OCI-LY1 (cell line): ENCODE results near the gene VWA3A.

Experiments
- H2AFZ ChIP-seq: fragments of 200-600 bp; sonication (generic), shearing (Covaris generic); 2 replicates; pipeline ENCODE4 v1.6.0; 2014; ENCODE audit warnings: antibody characterized with exemption, mild to moderate bottlenecking, low read length
- H3F3A ChIP-seq: fragments of 200-600 bp; sonication (generic), shearing (Covaris generic); 2 replicates; pipeline ENCODE4 v1.6.0; 2014; ENCODE audit warnings: mild to moderate bottlenecking, antibody characterized with exemption, low read length, moderate library complexity; ENCODE audit not compliant: insufficient read depth
- H3K27ac ChIP-seq: fragments of 200-600 bp; sonication (generic); 2 replicates; pipeline ENCODE4 v1.5.1; 2014; ENCODE audit warnings: low read length, mixed run types, mild to moderate bottlenecking, low read depth; ENCODE audit not compliant: poor library complexity, severe bottlenecking
- H3K27me3 ChIP-seq: fragments of 200-600 bp; sonication (generic); 2 replicates; pipeline ENCODE4 v1.6.0; 2014; ENCODE audit warnings: antibody characterized with exemption, mild to moderate bottlenecking, low read length, moderate library complexity; ENCODE audit not compliant: insufficient read depth
- H3K36me3 ChIP-seq: fragments of 200-600 bp; sonication (generic); 2 replicates; pipeline ENCODE4 v1.6.1; 2014; ENCODE audit warnings: mild to moderate bottlenecking, antibody characterized with exemption, low read length, moderate library complexity, mixed read lengths; ENCODE audit not compliant: insufficient read depth
- H3K4me1 ChIP-seq: fragments of 200-600 bp; sonication (generic); 2 replicates; pipeline ENCODE4 v1.5.1; 2014; ENCODE audit warnings: mild to moderate bottlenecking, low read length, moderate library complexity; ENCODE audit not compliant: insufficient read depth, severe bottlenecking
- H3K4me2 ChIP-seq: fragments of 200-600 bp; sonication (generic), shearing (Covaris generic); 2 replicates; pipeline ENCODE4 v1.6.1; 2014; ENCODE audit warnings: low read length
- H3K4me3 ChIP-seq: fragments of 200-600 bp; sonication (generic); 2 replicates; pipeline ENCODE4 v1.5.1; 2014; ENCODE audit warnings: low read length, low read depth, mild to moderate bottlenecking, mixed read lengths; ENCODE audit not compliant: poor library complexity, severe bottlenecking
- H3K79me2 ChIP-seq: fragments of 200-600 bp; shearing (Covaris generic); 2 replicates; pipeline ENCODE4 v1.6.1; 2016; ENCODE audit warnings: mixed run types, low read length, mixed read lengths; ENCODE audit not compliant: insufficient read depth
- H3K9ac ChIP-seq: fragments of 200-600 bp; sonication (generic), shearing (Covaris generic); 2 replicates; pipeline ENCODE4 v1.6.1; 2014; ENCODE audit warnings: mild to moderate bottlenecking, low read length, mixed read lengths
- H3K9me2 ChIP-seq: fragments of 200-600 bp; sonication (generic), shearing (Covaris generic); 2 replicates; pipeline ENCODE4 v1.6.1; 2014; ENCODE audit warnings: low read depth, mild to moderate bottlenecking, low read length, mixed read lengths
- H3K9me3 ChIP-seq: fragments of 200-600 bp; shearing (Covaris generic); 2 replicates; pipeline ENCODE4 v1.6.1; 2014; ENCODE audit warnings: low read length, mixed read lengths
- H4K20me1 ChIP-seq: fragments of 200-600 bp; sonication (generic), shearing (Covaris generic); 2 replicates; pipeline ENCODE4 v1.6.0; 2016; ENCODE audit warnings: mild to moderate bottlenecking, low read length; ENCODE audit not compliant: insufficient read depth
- EZH2 ChIP-seq: fragments of 200-600 bp; sonication (generic), shearing (Covaris generic); IDR thresholded peaks from 2 replicates; pipeline ENCODE4 v1.8.0; 2017; ENCODE audit warnings: borderline replicate concordance, mixed run types, mild to moderate bottlenecking, antibody characterized with exemption, low read length, moderate library complexity, mixed read lengths
- TF ChIP-seq, protein P1 (sequence below): fragments of 200-600 bp; sonication (generic), shearing (Covaris generic); IDR thresholded peaks from 2 replicates; pipeline ENCODE4 v1.5.1; 2017; ENCODE audit warnings: mild to moderate bottlenecking, antibody characterized with exemption, low read length, moderate library complexity, mixed read lengths

VWA3A gene

DNA sequence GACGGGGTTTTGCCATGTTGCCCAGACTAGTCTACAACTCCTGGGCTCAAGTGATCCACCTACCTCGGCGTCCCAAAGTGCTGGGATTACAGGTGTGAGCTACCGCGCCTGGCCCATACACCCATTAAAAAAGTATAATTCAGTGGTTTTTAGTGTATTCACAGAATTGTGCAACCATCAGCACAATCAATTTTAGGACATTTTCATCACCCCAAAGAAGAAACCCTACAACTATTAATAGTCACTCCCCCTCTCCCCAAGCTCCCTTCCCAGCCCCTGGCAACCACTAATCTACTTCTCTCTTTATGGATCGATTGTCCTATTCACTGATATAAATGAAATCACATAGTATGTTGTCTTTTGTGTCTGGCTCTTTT lies 109.9 kb downstream of the VWA3A start:
- Histone ChIP-seq H4K20me1 (no peaks in the 10 kb centered on the region), H2AFZ (no peak overlapping the region), H3K27me3 (no peaks in the 10 kb centered on the region), H3K27ac (peak overlapping the region; percentile 51), H3K9me2 (no peaks in the 10 kb centered on the region), H3K9me3 (no peaks in the 10 kb centered on the region), H3K4me2 (no peak overlapping the region), H3K79me2 (peaks cover 7% of the 10 kb centered on the region), H3K9ac (no peak overlapping the region), H3F3A (peaks cover 4% of the 10 kb centered on the region; the same call in 1 of the 2 replicates), H3K4me1 (peaks cover 37% of the 10 kb centered on the region), H3K36me3 (no peaks in the 10 kb centered on the region), H3K4me3 (no peak overlapping the region)
- TF ChIP-seq, protein P1, sequence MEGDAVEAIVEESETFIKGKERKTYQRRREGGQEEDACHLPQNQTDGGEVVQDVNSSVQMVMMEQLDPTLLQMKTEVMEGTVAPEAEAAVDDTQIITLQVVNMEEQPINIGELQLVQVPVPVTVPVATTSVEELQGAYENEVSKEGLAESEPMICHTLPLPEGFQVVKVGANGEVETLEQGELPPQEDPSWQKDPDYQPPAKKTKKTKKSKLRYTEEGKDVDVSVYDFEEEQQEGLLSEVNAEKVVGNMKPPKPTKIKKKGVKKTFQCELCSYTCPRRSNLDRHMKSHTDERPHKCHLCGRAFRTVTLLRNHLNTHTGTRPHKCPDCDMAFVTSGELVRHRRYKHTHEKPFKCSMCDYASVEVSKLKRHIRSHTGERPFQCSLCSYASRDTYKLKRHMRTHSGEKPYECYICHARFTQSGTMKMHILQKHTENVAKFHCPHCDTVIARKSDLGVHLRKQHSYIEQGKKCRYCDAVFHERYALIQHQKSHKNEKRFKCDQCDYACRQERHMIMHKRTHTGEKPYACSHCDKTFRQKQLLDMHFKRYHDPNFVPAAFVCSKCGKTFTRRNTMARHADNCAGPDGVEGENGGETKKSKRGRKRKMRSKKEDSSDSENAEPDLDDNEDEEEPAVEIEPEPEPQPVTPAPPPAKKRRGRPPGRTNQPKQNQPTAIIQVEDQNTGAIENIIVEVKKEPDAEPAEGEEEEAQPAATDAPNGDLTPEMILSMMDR: no peak
- TF ChIP-seq EZH2: no peak

DNA sequence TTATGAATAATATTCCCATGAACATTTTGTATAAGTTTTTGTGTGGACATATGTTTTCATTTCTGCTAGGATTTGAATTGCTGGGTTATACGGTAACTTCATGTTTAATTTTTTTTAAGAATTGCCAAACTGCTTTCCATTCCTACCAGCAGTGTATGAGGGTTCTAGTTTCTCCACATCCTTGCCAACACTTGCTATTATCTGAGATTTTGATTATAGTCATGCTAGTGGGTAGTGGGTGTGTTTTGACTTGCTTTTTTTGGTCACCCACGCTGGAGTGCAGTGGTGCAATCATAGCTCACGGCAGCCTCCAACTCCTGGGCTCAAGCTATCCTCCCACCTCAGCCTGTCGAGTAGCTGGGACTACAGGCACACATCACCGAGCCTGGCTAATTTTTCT lies 110.8 kb downstream of the VWA3A start:
- no peak overlapping the region for H3K27ac ChIP-seq
- H4K20me1 ChIP-seq: no peaks in the 10 kb centered on the region
- H3K4me3 ChIP-seq: no peak overlapping the region
- no peaks in the 10 kb centered on the region for H3K9me3 ChIP-seq
- peaks cover 4% of the 10 kb centered on the region; the same call in 1 of the 2 replicates for H3F3A ChIP-seq
- no peak overlapping the region for H2AFZ ChIP-seq
- no peak overlapping the region for H3K9ac ChIP-seq
- H3K4me2 ChIP-seq: no peak overlapping the region
- TF ChIP-seq, protein P1: no peak
- TF ChIP-seq EZH2: no peak
- H3K27me3 ChIP-seq: no peaks in the 10 kb centered on the region
- peaks cover 45% of the 10 kb centered on the region for H3K4me1 ChIP-seq
- no peaks in the 10 kb centered on the region for H3K9me2 ChIP-seq
- H3K36me3 ChIP-seq: no peaks in the 10 kb centered on the region
- peaks cover 15% of the 10 kb centered on the region for H3K79me2 ChIP-seq

DNA sequence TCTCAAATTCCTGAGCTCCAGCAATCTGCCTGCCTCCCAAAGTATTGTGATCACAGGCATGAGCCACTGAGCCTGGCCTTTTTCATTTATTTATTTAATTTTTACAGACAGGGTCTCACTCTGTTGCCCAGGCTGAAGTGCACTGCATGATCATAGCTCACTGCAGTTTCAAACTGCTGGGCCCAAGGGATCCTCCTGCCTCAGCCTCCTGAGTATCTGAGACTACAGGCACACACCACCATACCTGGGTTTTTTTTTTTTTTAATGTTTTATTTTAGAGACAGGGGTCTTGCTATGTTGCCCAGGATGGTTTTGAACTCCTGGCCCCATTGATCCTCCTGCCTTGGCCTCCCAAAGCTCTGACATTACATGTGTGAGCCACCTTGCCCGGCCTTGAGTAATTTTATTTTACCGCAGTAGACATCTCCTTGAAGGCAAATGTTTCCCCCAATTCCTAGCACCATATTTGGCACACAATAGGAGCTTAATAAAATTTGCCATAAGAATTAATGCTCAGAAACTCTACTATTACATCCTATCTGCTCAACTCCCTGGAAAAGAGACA lies 111.8 kb downstream of the VWA3A start:
- no peaks in the 10 kb centered on the region for H3K36me3 ChIP-seq
- no peaks in the 10 kb centered on the region for H3K9me3 ChIP-seq
- H3K4me3 ChIP-seq: no peak overlapping the region
- no peak for TF ChIP-seq EZH2
- TF ChIP-seq, protein P1: no peak
- no peak overlapping the region for H3K4me2 ChIP-seq
- H4K20me1 ChIP-seq: no peaks in the 10 kb centered on the region
- peaks cover 47% of the 10 kb centered on the region for H3K4me1 ChIP-seq
- H2AFZ ChIP-seq: no peak overlapping the region
- H3K27ac ChIP-seq: no peak overlapping the region
- no peak overlapping the region for H3K9ac ChIP-seq
- no peaks in the 10 kb centered on the region for H3K27me3 ChIP-seq
- H3K79me2 ChIP-seq: peaks cover 16% of the 10 kb centered on the region
- no peaks in the 10 kb centered on the region for H3K9me2 ChIP-seq
- H3F3A ChIP-seq: peaks cover 4% of the 10 kb centered on the region; the same call in 1 of the 2 replicates
